Liver (tissue), 3 donors: ENCODE results near the gene MAMDC2.

ENCODE experiments used
- EGR1 ChIP-seq, 2 donors: IDR thresholded peaks; 2 replicates each; pipeline ENCODE4 v1.6.1; 2016 to 2018; ENCODE audit warnings: antibody characterized with exemption in 2 of 2, low read depth in 2 of 2
- FOXA1 ChIP-seq: IDR thresholded peaks from 2 replicates; pipeline ENCODE4 v1.6.1; 2016; ENCODE audit warnings: antibody characterized with exemption
- RAD21 ChIP-seq, 2 donors: IDR thresholded peaks; 2 replicates each; pipeline ENCODE4 v1.6.1; 2016; ENCODE audit warnings: antibody characterized with exemption in 2 of 2, mild to moderate bottlenecking in 2 of 2
- TF ChIP-seq, protein P1 (sequence below): fragments of 150-350 bp; IDR thresholded peaks from 2 replicates; pipeline ENCODE4 v1.5.1; 2017; ENCODE audit warnings: improper control_type of control experiment, low read depth, low read length; ENCODE audit not compliant: missing input control
- TF ChIP-seq, protein P2 (sequence below): IDR thresholded peaks from 2 replicates; pipeline ENCODE4 v1.6.1; 2016; ENCODE audit warnings: antibody characterized with exemption
- TF ChIP-seq, protein P3 (sequence below): IDR thresholded peaks from 2 replicates; pipeline ENCODE4 v1.6.1; 2016; ENCODE audit warnings: antibody characterized with exemption, mild to moderate bottlenecking
- TF ChIP-seq, protein P4 (sequence below): IDR thresholded peaks from 2 replicates; pipeline ENCODE4 v1.6.1; 2016; ENCODE audit warnings: antibody characterized with exemption
- TF ChIP-seq, protein P5 (sequence below): IDR thresholded peaks from 2 replicates; pipeline ENCODE4 v1.6.1; 2016; ENCODE audit warnings: antibody characterized with exemption
- donor health status: healthy.
- donor health status: healthy.

DNA sequence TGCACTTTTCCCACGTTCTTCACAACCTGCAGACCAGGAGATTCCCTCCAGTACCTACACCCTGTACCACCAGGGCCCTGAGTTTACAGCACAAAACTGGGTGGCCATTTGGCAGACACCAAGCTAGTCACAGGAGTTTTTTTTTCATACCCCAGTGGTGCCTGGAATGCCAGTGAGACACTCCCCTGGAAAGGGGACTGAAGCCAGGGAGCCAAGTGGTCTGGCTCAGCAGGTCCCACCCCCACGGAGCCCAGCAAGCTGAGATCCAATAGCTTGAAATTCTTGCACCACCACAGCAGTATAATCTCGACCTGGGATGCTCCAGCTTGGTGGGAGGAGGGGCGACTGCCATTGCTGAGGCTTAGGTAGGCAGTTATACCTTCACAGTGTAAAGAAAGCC lies 188.8 kb downstream of the MAMDC2 start:
- TF ChIP-seq, protein P1, sequence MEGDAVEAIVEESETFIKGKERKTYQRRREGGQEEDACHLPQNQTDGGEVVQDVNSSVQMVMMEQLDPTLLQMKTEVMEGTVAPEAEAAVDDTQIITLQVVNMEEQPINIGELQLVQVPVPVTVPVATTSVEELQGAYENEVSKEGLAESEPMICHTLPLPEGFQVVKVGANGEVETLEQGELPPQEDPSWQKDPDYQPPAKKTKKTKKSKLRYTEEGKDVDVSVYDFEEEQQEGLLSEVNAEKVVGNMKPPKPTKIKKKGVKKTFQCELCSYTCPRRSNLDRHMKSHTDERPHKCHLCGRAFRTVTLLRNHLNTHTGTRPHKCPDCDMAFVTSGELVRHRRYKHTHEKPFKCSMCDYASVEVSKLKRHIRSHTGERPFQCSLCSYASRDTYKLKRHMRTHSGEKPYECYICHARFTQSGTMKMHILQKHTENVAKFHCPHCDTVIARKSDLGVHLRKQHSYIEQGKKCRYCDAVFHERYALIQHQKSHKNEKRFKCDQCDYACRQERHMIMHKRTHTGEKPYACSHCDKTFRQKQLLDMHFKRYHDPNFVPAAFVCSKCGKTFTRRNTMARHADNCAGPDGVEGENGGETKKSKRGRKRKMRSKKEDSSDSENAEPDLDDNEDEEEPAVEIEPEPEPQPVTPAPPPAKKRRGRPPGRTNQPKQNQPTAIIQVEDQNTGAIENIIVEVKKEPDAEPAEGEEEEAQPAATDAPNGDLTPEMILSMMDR, result no peak
- TF ChIP-seq EGR1 (IDR thresholded peaks at IDR 0.05; ENCODE audit: low read depth in 2 of 2) (no peak), FOXA1 (no peak), RAD21 (IDR thresholded peaks at IDR 0.05) (no peak)
- TF ChIP-seq, protein P2, sequence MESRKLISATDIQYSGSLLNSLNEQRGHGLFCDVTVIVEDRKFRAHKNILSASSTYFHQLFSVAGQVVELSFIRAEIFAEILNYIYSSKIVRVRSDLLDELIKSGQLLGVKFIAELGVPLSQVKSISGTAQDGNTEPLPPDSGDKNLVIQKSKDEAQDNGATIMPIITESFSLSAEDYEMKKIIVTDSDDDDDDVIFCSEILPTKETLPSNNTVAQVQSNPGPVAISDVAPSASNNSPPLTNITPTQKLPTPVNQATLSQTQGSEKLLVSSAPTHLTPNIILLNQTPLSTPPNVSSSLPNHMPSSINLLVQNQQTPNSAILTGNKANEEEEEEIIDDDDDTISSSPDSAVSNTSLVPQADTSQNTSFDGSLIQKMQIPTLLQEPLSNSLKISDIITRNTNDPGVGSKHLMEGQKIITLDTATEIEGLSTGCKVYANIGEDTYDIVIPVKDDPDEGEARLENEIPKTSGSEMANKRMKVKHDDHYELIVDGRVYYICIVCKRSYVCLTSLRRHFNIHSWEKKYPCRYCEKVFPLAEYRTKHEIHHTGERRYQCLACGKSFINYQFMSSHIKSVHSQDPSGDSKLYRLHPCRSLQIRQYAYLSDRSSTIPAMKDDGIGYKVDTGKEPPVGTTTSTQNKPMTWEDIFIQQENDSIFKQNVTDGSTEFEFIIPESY, result no peak
- TF ChIP-seq, protein P3, sequence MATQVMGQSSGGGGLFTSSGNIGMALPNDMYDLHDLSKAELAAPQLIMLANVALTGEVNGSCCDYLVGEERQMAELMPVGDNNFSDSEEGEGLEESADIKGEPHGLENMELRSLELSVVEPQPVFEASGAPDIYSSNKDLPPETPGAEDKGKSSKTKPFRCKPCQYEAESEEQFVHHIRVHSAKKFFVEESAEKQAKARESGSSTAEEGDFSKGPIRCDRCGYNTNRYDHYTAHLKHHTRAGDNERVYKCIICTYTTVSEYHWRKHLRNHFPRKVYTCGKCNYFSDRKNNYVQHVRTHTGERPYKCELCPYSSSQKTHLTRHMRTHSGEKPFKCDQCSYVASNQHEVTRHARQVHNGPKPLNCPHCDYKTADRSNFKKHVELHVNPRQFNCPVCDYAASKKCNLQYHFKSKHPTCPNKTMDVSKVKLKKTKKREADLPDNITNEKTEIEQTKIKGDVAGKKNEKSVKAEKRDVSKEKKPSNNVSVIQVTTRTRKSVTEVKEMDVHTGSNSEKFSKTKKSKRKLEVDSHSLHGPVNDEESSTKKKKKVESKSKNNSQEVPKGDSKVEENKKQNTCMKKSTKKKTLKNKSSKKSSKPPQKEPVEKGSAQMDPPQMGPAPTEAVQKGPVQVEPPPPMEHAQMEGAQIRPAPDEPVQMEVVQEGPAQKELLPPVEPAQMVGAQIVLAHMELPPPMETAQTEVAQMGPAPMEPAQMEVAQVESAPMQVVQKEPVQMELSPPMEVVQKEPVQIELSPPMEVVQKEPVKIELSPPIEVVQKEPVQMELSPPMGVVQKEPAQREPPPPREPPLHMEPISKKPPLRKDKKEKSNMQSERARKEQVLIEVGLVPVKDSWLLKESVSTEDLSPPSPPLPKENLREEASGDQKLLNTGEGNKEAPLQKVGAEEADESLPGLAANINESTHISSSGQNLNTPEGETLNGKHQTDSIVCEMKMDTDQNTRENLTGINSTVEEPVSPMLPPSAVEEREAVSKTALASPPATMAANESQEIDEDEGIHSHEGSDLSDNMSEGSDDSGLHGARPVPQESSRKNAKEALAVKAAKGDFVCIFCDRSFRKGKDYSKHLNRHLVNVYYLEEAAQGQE, result no peak
- TF ChIP-seq, protein P4, sequence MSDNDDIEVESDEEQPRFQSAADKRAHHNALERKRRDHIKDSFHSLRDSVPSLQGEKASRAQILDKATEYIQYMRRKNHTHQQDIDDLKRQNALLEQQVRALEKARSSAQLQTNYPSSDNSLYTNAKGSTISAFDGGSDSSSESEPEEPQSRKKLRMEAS, result no peak
- TF ChIP-seq, protein P5, sequence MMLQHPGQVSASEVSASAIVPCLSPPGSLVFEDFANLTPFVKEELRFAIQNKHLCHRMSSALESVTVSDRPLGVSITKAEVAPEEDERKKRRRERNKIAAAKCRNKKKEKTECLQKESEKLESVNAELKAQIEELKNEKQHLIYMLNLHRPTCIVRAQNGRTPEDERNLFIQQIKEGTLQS, result no peak
